RWPE2 (cell line): ENCODE measurements around the gene GAPDHS.

Source experiments
- ATAC-seq: fragments of 200-7000 bp; cut with Tn5 transposase; 3 replicates; pipeline ENCODE4 v1.9.1; 2021; ENCODE audit warnings: low read depth
- DNase-seq: peaks from one replicate; pipeline ENCODE4 v3.0.0-alpha.2; 2020; ENCODE audit warnings: low spot score
- H3K27ac ChIP-seq: fragments of 450-650 bp; 2 replicates; pipeline ENCODE4 v1.5.1; 2017; ENCODE audit warnings: mild to moderate bottlenecking; ENCODE audit not compliant: poor library complexity, severe bottlenecking
- H3K27me3 ChIP-seq: fragments of 250-450 bp; sonication (Bioruptor Pico); 2 replicates; pipeline ENCODE4 v1.5.1; 2021; ENCODE audit warnings: mild to moderate bottlenecking, moderate library complexity; ENCODE audit not compliant: insufficient read depth, poor library complexity, severe bottlenecking
- H3K36me3 ChIP-seq: fragments of 250-450 bp; sonication (Bioruptor Pico); 2 replicates; pipeline ENCODE4 v1.5.1; 2020; ENCODE audit warnings: low read depth, mild to moderate bottlenecking, moderate library complexity
- H3K4me1 ChIP-seq: fragments of 250-450 bp; sonication (Bioruptor Pico); 2 replicates; pipeline ENCODE4 v1.5.1; 2021; ENCODE audit warnings: mild to moderate bottlenecking, moderate library complexity; ENCODE audit not compliant: insufficient read depth, poor library complexity, severe bottlenecking
- H3K4me3 ChIP-seq: fragments of 250-450 bp; sonication (Bioruptor Pico); 2 replicates; pipeline ENCODE4 v1.5.1; 2021; ENCODE audit warnings: mild to moderate bottlenecking, moderate library complexity; ENCODE audit not compliant: severe bottlenecking
- H3K9me3 ChIP-seq: fragments of 250-450 bp; sonication (Bioruptor Pico); 2 replicates; pipeline ENCODE4 v1.5.1; 2021; ENCODE audit warnings: mild to moderate bottlenecking, moderate library complexity; ENCODE audit not compliant: severe bottlenecking
- TF ChIP-seq, protein P1 (sequence below): fragments of 450-650 bp; IDR thresholded peaks from one replicate; pipeline ENCODE4 v1.5.1; 2017; ENCODE audit warnings: mild to moderate bottlenecking, moderate library complexity; ENCODE audit not compliant: poor library complexity, severe bottlenecking

GAPDHS gene

DNA sequence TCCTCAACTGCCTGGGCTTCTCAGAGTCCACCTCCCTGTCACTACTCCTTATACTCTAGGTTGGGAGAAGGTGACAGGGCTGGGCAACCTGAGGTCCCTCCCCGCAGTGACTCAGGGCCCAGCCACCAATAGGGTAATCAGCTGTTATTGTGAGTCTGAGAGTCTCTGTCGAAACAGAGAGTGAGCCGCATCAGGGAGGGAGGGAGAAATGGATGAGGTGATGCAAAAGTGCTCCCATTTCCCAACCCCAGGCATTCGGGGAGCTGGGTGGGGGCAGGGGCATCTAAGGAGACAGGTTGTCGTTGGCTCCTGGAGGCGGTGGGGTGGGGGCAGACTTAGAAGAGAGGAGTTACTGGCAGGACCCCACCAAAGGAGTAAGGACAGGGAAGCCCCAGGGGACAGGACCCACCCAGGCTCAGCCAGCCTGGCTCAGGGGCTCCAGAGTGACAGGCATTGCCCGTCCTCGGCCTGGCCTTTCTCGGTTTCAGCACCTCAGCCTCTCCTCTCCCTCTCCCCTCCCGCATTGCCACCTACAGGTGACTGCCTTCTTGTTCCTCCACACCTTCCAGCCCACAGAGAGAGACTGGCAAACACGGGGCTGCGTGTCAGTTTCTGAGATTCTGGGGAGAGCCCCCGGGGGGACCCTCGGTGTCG is 19.5 kb upstream of the GAPDHS start, which contains the start of gene DMKN:
Gene DMKN (minus strand): TSS at position 22 of the 654 bp plus-strand sequence. CDS start 174 bp downstream, outside the sequence.
- no peaks in the 10 kb centered on the region for H3K27me3 ChIP-seq
- TF ChIP-seq, protein P1, sequence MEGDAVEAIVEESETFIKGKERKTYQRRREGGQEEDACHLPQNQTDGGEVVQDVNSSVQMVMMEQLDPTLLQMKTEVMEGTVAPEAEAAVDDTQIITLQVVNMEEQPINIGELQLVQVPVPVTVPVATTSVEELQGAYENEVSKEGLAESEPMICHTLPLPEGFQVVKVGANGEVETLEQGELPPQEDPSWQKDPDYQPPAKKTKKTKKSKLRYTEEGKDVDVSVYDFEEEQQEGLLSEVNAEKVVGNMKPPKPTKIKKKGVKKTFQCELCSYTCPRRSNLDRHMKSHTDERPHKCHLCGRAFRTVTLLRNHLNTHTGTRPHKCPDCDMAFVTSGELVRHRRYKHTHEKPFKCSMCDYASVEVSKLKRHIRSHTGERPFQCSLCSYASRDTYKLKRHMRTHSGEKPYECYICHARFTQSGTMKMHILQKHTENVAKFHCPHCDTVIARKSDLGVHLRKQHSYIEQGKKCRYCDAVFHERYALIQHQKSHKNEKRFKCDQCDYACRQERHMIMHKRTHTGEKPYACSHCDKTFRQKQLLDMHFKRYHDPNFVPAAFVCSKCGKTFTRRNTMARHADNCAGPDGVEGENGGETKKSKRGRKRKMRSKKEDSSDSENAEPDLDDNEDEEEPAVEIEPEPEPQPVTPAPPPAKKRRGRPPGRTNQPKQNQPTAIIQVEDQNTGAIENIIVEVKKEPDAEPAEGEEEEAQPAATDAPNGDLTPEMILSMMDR, result peak; percentile 20
- peaks cover 3% of the 10 kb centered on the region for H3K36me3 ChIP-seq
- H3K27ac ChIP-seq, result no peak within 1 kb of the TSS
- ATAC-seq (peak; percentile 34), DNase-seq (no peak)
- no peaks in the 10 kb centered on the region for H3K9me3 ChIP-seq
- no peak within 1 kb of the TSS for H3K4me3 ChIP-seq
- H3K4me1 ChIP-seq, result peaks cover 11% of the 10 kb centered on the region

DNA sequence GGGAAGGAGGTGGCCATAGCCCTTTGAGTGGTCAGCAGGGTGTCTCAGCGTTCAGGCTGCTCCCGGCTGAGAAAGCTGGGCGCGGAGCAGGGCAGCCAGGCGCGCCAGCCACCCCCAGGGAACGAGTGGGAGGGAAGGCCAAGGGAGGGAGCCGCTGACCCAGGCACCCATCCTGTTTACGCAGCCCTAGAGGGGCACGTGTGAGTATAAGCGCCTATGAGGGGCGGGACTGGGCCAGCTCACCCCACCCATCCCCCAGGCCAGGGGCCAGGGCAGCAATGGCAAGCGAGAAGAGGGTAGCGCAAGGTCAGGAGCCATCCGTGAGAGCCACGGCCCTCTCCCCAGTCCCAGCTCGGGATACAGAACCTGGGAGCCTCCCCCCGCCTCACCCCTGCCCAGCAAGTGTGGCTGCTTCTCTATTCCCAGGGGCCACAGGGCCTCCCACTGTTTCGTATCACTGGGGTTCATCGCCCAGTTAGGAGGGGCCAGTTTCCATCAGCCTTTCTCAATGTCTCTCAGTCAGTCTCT is 18.9 kb upstream of the GAPDHS start:
- Histone ChIP-seq H3K27ac (no peak overlapping the region), H3K36me3 (no peaks in the 10 kb centered on the region; the same call in 1 of the 2 replicates), H3K4me1 (peaks cover 7% of the 10 kb centered on the region), H3K4me3 (no peak overlapping the region), H3K9me3 (no peaks in the 10 kb centered on the region), H3K27me3 (no peaks in the 10 kb centered on the region)
- DNase-seq, result no peak
- TF ChIP-seq, protein P1, result no peak
- no peak for ATAC-seq

DNA sequence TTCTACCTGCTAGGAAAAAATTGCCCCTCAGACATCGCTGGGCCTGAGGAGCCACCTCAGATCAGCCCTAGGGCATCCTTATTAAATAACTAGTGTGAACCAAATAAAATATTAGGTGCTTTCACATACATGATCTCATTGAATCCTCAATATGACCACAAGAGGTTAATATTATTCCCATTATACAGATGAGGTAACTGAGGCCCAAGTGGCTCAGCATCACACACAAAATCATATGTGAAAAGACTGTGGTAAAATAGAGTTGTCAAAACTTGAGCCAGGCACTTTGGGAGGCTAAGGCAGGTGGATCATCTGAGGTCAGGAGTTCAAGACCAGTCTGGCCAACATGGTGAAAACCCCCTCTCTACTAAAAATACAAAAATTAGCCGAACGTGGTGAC is 16.9 kb upstream of the GAPDHS start:
- no peak for DNase-seq
- TF ChIP-seq, protein P1, result no peak
- Histone ChIP-seq H3K36me3 (no peaks in the 10 kb centered on the region), H3K4me3 (no peak overlapping the region), H3K27me3 (no peaks in the 10 kb centered on the region), H3K4me1 (peaks cover 7% of the 10 kb centered on the region), H3K9me3 (no peaks in the 10 kb centered on the region), H3K27ac (no peak overlapping the region)
- no peak for ATAC-seq

DNA sequence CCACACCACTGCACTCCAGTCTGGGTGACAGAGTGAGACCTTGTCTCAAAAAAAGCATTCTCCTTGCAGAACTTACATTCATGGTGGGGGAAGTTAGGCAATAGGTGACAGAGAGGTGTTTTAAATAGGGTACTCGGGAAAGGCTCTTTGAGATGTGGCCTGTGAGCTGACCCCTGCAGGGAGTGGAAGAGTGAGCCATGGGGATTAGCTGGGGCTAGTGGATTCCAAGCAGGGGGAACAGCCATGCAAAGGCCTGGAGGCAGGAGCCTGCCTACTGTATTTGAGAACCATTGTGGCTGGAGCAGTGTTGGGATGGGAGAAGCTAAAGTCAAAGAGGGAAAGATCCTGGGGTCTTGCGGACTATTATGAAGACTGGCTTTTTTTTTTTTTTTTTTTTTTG is 15.9 kb upstream of the GAPDHS start:
- H3K4me3 ChIP-seq, result no peak overlapping the region
- ATAC-seq (no peak), DNase-seq (no peak)
- H3K4me1 ChIP-seq, result peaks cover 7% of the 10 kb centered on the region
- TF ChIP-seq, protein P1, result no peak
- no peaks in the 10 kb centered on the region for H3K27me3 ChIP-seq
- H3K27ac ChIP-seq, result no peak overlapping the region
- H3K36me3 ChIP-seq, result no peaks in the 10 kb centered on the region
- no peaks in the 10 kb centered on the region for H3K9me3 ChIP-seq

DNA sequence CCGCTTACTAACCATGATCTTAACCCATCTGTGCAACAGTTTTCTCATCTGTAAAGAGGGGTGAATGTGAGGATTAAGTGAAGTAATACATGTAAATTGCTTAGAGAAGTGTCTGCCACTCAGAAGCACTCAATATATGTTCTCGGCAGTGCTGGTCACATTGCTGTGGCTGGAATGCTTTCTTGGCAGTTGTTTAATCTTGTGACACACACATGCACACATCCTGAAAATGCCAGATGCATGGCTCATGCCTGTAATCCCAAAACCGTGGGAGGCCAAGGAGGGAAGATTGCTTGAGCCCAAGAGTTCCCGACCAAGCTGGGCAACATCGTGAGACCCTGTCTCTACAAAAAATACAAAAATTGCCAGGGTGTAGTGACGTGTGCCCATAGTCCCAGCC is 14.9 kb upstream of the GAPDHS start:
- peaks cover 7% of the 10 kb centered on the region for H3K4me1 ChIP-seq
- no peaks in the 10 kb centered on the region for H3K9me3 ChIP-seq
- no peaks in the 10 kb centered on the region for H3K27me3 ChIP-seq
- ATAC-seq (peak; percentile 69), DNase-seq (no peak)
- TF ChIP-seq, protein P1, result no peak
- no peak overlapping the region for H3K4me3 ChIP-seq
- H3K36me3 ChIP-seq, result no peaks in the 10 kb centered on the region
- peak overlapping the region; percentile 6 for H3K27ac ChIP-seq
